Measurements from ENCODE around the gene ACTL6B. TPM values are rescaled to one million over a fixed set of nuclear protein-coding genes. Genes with fewer than 3 reads are reported as not detected.
A peak's percentile ranks its signal among the peaks of the same experiment; 100 is the strongest.

Gene ACTL6B
- total RNA-seq, 1 donor from 2014 or later, result not detected

GRCh38 chr7:100609958-100610357, 46.3 kb downstream of the ACTL6B start:
- intact Hi-C loops (cut with DNase I), result loop anchor here (10.0 kb wide), 1 partner anchor 75 kb away; no protein-coding TSS in a partner anchor
- Histone ChIP-seq H3K27ac (peak overlapping the region; percentile 6), H3K9me3 (no peaks in the 10 kb centered on the region), H3K4me3 (no peak overlapping the region), H3K27me3 (no peaks in the 10 kb centered on the region), H3K4me1 (peaks cover 18% of the 10 kb centered on the region), H3K36me3 (no peaks in the 10 kb centered on the region)
- ATAC-seq, result no peak
- TF ChIP-seq, protein P1, sequence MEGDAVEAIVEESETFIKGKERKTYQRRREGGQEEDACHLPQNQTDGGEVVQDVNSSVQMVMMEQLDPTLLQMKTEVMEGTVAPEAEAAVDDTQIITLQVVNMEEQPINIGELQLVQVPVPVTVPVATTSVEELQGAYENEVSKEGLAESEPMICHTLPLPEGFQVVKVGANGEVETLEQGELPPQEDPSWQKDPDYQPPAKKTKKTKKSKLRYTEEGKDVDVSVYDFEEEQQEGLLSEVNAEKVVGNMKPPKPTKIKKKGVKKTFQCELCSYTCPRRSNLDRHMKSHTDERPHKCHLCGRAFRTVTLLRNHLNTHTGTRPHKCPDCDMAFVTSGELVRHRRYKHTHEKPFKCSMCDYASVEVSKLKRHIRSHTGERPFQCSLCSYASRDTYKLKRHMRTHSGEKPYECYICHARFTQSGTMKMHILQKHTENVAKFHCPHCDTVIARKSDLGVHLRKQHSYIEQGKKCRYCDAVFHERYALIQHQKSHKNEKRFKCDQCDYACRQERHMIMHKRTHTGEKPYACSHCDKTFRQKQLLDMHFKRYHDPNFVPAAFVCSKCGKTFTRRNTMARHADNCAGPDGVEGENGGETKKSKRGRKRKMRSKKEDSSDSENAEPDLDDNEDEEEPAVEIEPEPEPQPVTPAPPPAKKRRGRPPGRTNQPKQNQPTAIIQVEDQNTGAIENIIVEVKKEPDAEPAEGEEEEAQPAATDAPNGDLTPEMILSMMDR (IDR thresholded peaks at IDR 0.05), result no peak
- DNase-seq, result no peak

DNA sequence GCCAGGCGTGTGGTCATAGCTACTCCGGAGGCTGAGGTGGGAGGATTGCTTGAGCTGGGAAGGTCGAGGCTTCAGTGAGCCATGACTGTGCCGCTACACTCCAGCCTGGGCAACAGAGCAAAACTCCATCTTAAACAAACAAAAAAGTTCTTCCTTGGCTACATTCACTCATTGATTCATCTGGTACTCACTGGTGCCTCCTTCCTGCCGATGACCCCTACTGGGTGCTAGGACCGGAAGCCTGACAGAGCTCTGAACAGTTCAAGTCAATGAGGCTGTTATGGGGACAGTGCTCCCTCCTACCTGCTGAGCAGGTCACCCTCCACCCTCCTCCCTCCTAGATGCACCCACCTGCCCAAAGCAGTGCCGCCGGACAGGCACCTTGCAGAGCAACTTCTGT, 49.1 kb downstream of the ACTL6B start:
- no peak overlapping the region for H3K27ac ChIP-seq
- no peak for DNase-seq
- H3K9me3 ChIP-seq, result no peaks in the 10 kb centered on the region
- H3K27me3 ChIP-seq, result no peaks in the 10 kb centered on the region
- peaks cover 18% of the 10 kb centered on the region for H3K4me1 ChIP-seq
- ATAC-seq, result no peak
- intact Hi-C loops (cut with DNase I), result no loop called here
- no peaks in the 10 kb centered on the region for H3K36me3 ChIP-seq
- no peak overlapping the region for H3K4me3 ChIP-seq
- TF ChIP-seq, protein P1 (IDR thresholded peaks at IDR 0.05), result no peak

DNA sequence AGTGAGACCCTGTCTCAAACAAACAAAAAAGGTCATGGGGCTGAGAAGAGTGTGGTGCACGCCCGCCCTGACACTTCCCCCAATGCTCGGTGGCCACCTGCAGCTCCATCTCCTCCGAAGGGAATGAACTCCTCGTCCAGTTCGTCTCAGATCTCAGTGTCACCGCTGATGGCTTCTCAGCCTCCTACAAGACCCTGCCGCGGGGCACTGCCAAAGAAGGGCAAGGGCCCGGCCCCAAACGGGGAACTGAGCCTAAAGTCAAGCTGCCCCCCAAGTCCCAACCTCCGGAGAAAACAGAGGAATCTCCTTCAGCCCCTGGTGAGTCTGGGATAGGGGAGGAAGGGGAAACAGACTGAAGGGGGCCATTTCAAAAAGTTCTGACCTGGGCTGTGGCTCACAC, 49.9 kb downstream of the ACTL6B start:
- intact Hi-C loops (cut with DNase I), result no loop called here
- Histone ChIP-seq H3K9me3 (no peaks in the 10 kb centered on the region), H3K27me3 (no peaks in the 10 kb centered on the region), H3K27ac (no peak overlapping the region), H3K36me3 (no peaks in the 10 kb centered on the region), H3K4me3 (no peak overlapping the region), H3K4me1 (peaks cover 18% of the 10 kb centered on the region)
- DNase-seq (no peak), ATAC-seq (no peak)
- TF ChIP-seq, protein P1 (IDR thresholded peaks at IDR 0.05), result no peak

GRCh38 chr7:100604976-100605911, 51.0 kb downstream of the ACTL6B start:
- intact Hi-C loops (cut with DNase I), result no loop called here
- H3K9me3 ChIP-seq, result no peaks in the 10 kb centered on the region
- DNase-seq (peak; percentile 86), ATAC-seq (peak; percentile 47)
- peak overlapping the region; percentile 60 for H3K27ac ChIP-seq
- peaks cover 18% of the 10 kb centered on the region for H3K4me1 ChIP-seq
- TF ChIP-seq, protein P1 (IDR thresholded peaks at IDR 0.05), result no peak
- H3K4me3 ChIP-seq, result peak overlapping the region; percentile 71
- no peaks in the 10 kb centered on the region for H3K27me3 ChIP-seq
- no peaks in the 10 kb centered on the region for H3K36me3 ChIP-seq

GRCh38 chr7:100604028-100604975, 51.9 kb downstream of the ACTL6B start:
- DNase-seq, result peak; percentile 90
- TF ChIP-seq, protein P1 (IDR thresholded peaks at IDR 0.05), result peak; percentile 48
- Histone ChIP-seq H3K4me1 (peaks cover 18% of the 10 kb centered on the region), H3K9me3 (no peaks in the 10 kb centered on the region), H3K4me3 (peak overlapping the region; percentile 71), H3K27me3 (no peaks in the 10 kb centered on the region), H3K27ac (peak overlapping the region; percentile 69), H3K36me3 (no peaks in the 10 kb centered on the region)
- peak; percentile 82 for ATAC-seq
- intact Hi-C loops (cut with DNase I), result no loop called here

Data from upper lobe of right lung (tissue), 1 donor.